HG02981 (cell line): ENCODE data around the gene TSPAN3.

Source experiments
- ATAC-seq: cut with Tn5 transposase; IDR thresholded peaks from one replicate; pipeline ENCODE4 v1.9.1; 2021; ENCODE audit warnings: mild to moderate bottlenecking, moderate library complexity; ENCODE audit not compliant: unreplicated experiment

The TSPAN3 gene

GRCh38 chr15:77025083-77025901, 45.6 kb downstream of the TSPAN3 start:
- no peak for ATAC-seq

DNA sequence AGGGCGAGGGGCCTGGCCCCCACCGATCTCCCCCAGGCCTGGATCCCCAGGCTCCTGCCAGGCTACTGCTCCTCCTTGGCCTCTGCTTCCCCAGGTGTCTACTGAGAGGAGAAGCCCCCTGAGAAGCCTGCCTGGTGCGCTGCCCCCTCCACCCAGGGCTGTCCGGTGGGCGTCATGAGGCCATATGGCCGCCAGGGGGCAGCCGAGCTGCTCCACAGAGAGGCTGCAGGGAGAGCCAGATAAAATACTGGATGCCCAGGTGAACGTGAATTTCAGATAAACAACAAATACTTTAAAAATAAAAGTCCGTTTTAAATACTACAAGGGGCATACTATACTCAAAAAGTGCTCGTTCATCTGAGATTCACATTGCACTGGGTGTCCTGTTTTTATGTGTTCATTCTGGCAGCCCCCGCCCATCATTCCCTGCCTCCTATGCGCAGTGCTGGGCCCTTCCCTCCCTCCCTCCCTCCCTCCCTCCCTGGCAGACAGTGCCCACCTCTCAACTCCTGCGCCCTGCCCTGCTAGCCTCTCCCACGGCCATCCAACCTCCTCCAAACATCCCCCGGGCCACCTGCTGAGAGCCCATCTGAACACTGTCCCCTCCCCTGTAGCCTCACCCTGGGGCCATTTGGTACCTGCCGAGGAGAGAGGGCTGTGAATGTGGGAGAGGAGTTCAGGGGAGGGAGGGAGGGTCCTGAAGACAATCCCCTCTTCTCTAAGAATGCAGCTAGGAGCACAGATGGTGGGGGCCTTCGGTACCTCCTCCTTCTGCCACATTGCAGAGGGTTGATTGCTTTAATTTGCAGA, 46.4 kb downstream of the TSPAN3 start:
- no peak for ATAC-seq

GRCh38 chr15:77023576-77024272, 47.2 kb downstream of the TSPAN3 start:
- no peak for ATAC-seq

DNA sequence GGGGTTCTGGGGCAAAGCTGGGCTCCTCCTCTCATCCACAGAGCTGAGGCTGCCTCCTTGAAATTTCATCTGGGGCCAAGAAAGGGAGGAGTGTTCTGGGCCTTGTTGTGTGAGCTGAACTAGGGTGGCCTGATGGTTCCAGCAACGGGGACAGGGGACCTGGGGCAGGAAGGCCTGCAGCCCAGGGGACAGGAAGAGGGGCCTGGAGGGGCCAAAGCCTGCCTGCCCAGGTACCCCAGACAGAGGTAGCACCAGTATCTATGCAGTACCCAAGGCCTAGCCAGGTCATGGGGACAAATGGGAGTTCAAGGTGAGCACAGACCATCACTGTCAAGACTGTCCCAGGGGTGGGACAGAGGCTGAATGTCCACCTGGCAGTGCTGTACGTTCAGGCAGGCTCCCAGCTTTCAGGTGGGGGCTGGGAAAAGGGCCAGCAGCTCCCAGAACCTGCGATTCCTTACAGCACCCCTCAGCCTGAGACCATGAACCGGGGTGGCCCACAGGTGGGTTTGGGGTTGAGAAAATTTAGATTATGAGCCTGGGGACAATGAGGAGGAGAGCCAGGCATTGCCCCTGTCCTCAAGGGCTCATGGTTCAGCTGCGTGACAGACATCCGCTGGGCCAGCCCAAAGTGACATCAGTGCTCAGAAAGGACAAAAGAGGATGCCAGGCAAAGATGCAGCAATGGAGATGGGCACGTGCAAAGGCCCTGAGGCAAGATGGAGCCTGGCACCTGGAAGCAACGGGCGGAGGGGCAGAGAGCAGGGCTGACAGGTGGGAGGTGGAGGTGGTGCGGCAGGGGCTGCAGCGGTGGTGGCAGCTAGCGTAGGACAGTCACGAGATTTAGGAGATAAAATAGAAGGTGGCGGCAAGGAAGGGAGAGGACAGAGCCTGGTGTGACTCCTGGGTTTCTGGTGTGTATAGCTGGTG, 48.0 kb downstream of the TSPAN3 start:
- no peak for ATAC-seq

GRCh38 chr15:77021803-77022381, 49.0 kb downstream of the TSPAN3 start:
- ATAC-seq, result no peak

DNA sequence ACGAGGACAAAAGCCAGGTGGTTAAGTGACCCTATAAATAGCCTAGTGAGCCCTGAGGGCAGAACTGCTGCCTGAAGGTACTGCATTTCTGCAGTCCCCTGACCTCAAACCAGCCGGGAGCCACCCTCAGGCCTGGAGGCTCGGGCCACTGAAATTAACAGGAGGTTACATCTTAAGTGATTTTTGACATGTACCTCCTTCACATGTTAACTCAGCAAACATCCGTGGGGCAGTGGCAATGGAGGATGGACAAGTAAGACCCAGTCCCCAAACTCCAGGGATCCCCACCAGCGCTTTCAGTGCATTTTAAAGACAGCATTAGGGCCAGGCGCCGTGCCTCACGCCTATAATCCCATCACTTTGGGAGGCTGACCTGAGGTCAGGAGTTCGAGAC, 49.8 kb downstream of the TSPAN3 start:
- no peak for ATAC-seq

DNA sequence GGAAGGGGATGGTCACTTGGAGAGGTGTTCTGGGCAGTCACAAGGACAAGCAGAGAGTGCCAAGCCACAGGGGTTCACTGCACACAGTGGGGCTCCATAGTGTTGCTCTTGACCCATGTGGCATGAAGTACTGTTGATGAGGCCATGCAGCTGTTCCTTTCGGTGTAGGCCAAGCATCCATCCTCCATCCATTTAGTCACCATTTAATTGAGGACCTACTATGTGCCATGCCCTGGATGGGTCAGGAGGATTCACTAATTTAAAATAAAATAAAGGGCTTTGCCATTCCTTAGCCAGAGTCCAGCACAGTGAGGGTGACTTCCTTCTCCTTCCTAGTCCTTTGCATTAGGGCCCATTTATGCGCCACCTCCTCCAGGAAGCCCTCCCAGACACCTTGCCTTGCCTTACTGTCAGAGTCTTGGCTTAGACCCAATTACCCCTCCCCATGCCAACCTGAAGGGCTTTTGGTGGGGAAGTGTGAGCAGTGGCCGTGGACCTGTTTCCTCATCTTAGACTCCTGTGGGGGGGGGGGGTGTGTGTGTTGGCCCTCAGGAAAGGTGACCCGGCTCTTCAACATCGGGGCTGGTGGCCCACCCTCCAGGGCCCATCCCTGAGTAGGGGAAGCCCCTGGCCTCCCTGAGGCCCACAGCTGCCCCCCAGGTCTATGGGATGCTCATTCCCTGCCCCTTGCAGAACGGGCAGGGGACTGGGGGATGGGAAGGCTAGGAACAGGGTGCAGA, 50.4 kb downstream of the TSPAN3 start:
- no peak for ATAC-seq

DNA sequence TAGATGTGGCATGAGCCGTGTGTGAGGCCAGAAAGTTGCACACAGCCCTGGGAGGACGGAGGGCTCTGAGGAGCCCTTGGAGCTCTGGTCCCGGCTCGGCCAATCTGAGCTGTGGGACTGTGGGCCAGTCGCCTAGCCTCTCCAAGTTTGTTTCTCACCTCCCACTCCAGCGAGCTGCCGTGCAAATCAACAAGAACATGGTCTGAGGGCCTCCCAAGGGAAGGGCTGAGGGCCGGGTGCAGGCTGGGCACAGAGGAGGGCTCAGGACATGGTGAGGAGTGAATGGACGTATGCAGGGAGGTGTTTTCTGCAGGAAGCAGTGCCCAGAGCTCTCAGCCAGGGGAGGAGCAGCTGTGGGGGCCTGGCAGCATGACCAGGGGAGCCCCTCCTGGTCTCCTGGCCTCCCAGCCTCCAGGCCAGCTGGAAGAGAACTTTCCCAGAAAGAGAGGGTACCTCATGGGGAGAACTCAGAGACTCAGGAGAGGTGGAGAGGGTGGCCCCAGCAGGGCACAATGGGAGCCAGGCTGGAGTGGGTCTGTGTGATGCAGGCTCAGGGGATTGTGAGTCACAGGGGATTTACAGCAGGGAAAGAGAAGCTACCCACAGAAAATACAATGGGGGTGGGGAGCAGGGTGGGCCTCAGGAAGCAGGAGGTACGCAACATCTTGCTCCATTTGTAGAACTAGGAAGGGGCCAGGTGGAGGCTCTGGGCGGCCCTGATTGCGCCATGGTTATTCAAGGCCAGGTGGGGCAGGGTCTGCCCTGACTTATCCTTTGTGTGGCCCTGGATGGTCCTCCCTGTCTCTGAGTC, 51.2 kb downstream of the TSPAN3 start:
- ATAC-seq, result no peak

- no peak for ATAC-seq
Observed at GRCh38 chr15:77018796-77019505, 52.0 kb downstream of the TSPAN3 start.

DNA sequence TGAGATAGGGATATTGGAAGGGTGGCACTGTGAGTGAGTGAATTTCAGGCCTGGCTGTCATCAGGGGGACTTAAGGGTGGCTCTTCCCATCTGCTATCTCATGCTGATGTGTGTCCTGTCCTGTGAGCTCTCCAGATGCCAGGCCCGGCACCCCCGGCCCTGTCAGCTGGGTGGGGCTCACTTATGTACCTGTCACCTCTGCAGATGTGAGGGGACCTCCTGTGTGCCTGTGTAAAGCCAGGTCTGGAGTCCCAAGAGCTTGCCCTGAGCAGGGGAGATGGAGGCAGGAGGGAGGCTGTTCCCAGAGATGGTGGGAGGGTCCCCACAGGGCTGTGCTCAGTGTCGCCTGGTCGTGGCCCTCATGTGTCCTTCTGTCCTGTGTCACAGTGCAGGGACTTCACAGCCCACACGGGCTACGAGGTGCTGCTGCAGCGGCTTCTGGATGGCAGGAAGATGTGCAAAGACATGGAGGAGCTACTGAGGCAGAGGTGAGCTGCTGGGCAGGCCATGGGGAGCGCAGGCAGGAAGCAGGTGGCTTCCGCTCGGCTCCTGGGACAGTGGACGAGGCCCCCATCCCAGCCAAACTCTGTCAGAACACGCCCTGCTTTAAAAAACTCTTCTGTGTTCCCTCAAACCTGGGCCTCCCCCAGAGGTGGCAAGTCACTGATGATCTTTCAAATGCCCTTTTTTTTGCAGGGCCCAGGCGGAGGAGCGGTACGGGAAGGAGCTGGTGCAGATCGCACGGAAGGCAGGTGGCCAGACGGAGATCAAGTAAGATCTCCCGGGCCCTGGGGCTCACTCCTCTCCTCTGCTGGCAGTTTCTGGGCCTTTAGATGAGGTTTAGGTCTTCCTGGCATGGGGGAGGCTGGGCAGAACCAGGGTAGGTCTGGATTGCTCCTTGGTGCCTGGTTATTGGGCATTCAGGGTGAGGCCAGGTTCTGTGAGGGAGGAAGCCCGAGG, 52.9 kb downstream of the TSPAN3 start:
- ATAC-seq, result no peak

DNA sequence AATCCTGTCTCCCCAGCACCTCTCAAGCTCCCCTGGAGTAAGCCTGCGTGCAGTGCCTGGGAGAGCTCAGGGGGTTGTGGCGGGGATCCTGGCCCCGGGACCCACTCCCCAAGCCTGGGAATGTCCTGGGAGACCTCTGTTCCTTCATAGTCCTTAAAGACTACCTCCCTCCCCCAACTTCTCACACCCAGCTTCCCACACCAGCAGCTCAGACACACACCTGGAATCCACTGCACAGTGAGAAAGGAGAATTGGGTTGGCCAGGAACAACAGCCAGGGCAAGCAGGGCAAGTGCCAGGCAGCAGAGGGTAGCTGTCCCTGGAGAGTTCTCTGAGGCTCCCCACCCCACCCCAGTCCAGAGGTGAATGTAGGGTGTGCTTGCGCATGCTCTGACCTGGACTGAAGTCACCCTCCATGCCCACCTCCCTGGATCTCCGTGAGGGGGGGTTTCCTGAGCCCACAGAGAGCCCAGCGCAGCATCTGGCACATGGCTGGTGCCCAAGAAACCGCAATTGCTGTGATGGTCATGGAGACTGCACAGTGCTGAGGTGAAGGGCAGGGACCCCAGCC, 53.7 kb downstream of the TSPAN3 start:
- ATAC-seq, result no peak

- no peak for ATAC-seq
Observed at GRCh38 chr15:77016321-77016695, 54.6 kb downstream of the TSPAN3 start.

DNA sequence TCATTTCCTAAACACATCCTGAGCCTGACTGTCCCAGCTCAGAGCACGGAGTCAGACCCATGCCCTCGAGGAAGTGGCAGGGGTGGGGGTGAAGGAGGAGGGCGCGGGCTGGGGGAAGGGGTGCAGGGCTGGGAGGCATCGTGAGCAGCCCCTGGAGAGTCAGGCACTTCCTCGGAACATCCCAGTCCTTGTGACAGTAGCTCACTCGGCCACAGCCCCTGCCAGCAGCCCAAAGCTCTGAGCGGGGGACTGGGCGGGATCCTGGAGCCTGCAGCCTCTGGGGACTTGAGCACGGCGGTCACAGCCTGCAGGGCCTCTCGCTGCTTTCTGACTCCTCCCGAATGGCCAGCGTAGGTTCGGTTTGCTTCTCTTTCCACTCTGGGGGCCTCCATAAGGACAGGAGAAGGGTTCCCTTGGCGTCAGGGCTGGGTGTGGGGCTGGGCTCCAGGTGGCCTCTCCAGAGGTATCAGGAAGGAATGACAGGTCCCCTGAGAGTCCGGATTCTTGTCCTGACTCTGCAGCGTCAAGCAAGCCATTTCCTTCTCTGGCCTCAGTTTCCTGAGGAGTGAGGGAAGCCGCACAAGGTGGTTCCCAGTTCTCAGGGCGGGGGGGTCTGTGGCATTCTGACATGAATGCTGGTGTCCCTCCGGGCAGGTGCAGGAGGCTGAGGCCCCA, 55.1 kb downstream of the TSPAN3 start:
- no peak for ATAC-seq

- no peak for ATAC-seq
Observed at GRCh38 chr15:77014132-77015081, 56.5 kb downstream of the TSPAN3 start.

- ATAC-seq, result no peak
Observed at GRCh38 chr15:77013776-77014131, 57.2 kb downstream of the TSPAN3 start.
